ENCODE measurements around the gene LPAR2.
A peak's percentile ranks its signal among the peaks of the same experiment; 100 is the strongest.

The LPAR2 gene

DNA sequence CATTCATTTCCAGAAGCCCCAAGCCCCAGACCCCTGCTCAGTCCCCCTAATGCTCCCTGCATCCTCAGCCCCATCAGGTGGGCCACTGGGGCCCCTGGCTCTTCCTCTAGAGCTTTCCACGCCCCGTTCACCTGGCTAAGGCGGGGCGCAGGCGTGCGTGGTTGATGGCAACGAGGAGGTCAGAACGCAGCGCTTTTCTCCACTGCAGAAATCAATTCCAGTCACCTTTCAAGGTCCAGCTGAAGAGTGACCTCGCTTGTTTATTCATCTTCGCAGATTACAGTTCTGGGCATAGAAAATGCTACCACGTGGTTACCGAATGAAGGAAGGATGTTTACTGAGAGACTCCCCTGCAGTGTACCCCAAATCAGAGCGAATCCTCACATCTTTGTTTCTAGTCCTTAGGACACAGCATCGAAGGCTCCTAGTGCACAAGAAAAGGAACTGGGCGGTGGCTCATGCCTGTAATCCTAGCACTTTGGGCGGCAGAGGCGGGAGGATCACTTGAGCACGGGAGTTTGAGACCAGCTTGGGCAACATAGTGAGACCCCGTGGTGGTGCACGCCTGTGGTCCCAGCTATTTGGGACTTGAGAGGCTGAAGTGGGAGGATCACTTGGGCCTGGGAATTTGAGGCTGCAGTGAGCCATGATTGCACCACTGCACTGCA is 8.7 kb downstream of the LPAR2 start:
- Histone ChIP-seq H3K36me3 (ENCODE audit: control insufficient read depth, insufficient read depth, low read length) (no peaks in the 10 kb centered on the region), H3K27ac (no peak overlapping the region), H2AFZ (peak overlapping the region; percentile 81), H3K79me2 (no peaks in the 10 kb centered on the region), H3K4me2 (ENCODE audit: low read length) (peak overlapping the region; percentile 84), H3K4me1 (peaks cover 3% of the 10 kb centered on the region), H3K27me3 (ENCODE audit: control insufficient read depth, insufficient read depth, low read length) (no peaks in the 10 kb centered on the region), H3K9me3 (ENCODE audit: control insufficient read depth, low read length) (no peaks in the 10 kb centered on the region), H3K9ac (no peak overlapping the region), H3K4me3 (ENCODE audit: low read depth, low read length) (peak overlapping the region; percentile 37)
- TF ChIP-seq, protein P1, sequence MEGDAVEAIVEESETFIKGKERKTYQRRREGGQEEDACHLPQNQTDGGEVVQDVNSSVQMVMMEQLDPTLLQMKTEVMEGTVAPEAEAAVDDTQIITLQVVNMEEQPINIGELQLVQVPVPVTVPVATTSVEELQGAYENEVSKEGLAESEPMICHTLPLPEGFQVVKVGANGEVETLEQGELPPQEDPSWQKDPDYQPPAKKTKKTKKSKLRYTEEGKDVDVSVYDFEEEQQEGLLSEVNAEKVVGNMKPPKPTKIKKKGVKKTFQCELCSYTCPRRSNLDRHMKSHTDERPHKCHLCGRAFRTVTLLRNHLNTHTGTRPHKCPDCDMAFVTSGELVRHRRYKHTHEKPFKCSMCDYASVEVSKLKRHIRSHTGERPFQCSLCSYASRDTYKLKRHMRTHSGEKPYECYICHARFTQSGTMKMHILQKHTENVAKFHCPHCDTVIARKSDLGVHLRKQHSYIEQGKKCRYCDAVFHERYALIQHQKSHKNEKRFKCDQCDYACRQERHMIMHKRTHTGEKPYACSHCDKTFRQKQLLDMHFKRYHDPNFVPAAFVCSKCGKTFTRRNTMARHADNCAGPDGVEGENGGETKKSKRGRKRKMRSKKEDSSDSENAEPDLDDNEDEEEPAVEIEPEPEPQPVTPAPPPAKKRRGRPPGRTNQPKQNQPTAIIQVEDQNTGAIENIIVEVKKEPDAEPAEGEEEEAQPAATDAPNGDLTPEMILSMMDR (IDR thresholded peaks at IDR 0.05) = no peak

DNA sequence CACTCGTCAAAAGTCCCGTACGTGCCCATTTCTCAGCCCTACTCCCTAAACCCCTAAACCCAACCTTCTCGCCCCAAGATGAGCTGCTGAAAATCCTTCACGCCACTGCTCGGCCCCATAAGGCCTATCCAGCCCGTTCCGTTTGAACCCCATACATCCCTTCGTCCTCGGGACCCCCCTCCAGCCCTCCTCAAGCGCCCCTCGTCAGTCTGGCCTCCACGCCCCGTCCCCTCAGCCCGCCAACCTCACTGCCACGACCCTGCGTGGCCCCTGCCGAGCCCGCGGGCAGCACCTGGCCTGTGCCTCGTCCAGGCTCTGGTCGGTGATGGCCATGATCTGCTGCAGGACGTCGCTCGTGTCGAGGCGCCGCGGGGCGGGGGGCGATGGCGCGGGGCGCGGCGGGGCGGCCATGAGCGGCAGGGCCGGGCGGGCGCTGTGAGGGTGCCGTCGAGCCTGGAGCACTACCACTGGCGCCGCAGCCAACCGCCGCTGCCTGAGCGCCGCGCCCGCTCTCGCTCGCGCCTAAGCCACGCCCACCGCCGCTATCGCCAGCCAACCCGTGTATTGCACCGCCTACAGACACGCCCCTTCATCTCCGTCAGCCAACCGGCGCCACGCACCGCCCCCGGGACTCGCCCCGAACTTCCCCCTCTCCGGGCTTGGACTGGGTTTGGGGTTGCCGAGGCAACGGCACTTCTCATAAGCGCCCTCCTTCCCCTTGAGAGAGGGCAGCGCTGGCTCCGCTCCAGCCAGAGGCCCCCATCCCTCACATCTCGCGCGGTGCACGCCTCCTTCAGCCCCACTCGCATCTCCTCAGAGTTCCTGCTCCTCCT is 9.6 kb downstream of the LPAR2 start, which contains the start of gene PBX4:
TSS of gene PBX4 (minus strand) at position 469 of the 833 bp plus-strand sequence. CDS start at position 411, 58 bp downstream.
- peak within 1 kb of the TSS; percentile 81 for H2AFZ ChIP-seq
- no peaks in the 10 kb centered on the region for H3K79me2 ChIP-seq
- TF ChIP-seq, protein P1 (IDR thresholded peaks at IDR 0.05) = no peak
- H3K9me3 ChIP-seq (ENCODE audit: control insufficient read depth, low read length) = no peaks in the 10 kb centered on the region
- H3K27ac ChIP-seq = no peak within 1 kb of the TSS
- H3K4me3 ChIP-seq (ENCODE audit: low read depth, low read length) = peak within 1 kb of the TSS; percentile 45
- peaks cover 3% of the 10 kb centered on the region for H3K4me1 ChIP-seq
- no peaks in the 10 kb centered on the region for H3K27me3 ChIP-seq (ENCODE audit: control insufficient read depth, insufficient read depth, low read length)
- H3K4me2 ChIP-seq (ENCODE audit: low read length) = peak within 1 kb of the TSS; percentile 84
- no peaks in the 10 kb centered on the region for H3K36me3 ChIP-seq (ENCODE audit: control insufficient read depth, insufficient read depth, low read length)
- no peak within 1 kb of the TSS for H3K9ac ChIP-seq

DNA sequence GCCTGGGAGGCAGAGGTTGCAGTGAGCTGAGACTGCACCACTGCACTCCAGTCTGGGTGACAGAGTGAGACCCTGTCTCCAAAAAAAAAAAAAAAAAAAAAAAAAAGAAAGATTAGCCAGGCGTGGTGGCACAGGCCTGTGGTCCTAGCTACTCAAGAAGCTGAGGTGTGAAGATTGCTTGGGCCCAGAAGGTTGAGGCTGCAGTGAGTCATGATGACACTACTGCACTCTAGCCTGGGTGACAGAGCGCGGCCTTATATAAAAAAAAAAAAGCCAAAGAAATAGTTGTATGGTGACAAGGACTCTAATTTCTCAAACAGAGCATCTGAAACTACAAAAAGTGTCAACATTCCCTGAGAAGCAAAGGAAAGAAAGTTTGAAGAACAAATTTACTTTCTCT is 12.9 kb downstream of the LPAR2 start:
- Histone ChIP-seq H2AFZ (no peak overlapping the region), H3K27ac (no peak overlapping the region), H3K36me3 (ENCODE audit: control insufficient read depth, insufficient read depth, low read length) (no peaks in the 10 kb centered on the region), H3K79me2 (no peaks in the 10 kb centered on the region), H3K4me2 (ENCODE audit: low read length) (no peak overlapping the region), H3K27me3 (ENCODE audit: control insufficient read depth, insufficient read depth, low read length) (no peaks in the 10 kb centered on the region), H3K4me1 (peaks cover 3% of the 10 kb centered on the region), H3K9ac (no peak overlapping the region), H3K4me3 (ENCODE audit: low read depth, low read length) (no peak overlapping the region), H3K9me3 (ENCODE audit: control insufficient read depth, low read length) (no peaks in the 10 kb centered on the region)
- TF ChIP-seq, protein P1 (IDR thresholded peaks at IDR 0.05) = no peak

DNA sequence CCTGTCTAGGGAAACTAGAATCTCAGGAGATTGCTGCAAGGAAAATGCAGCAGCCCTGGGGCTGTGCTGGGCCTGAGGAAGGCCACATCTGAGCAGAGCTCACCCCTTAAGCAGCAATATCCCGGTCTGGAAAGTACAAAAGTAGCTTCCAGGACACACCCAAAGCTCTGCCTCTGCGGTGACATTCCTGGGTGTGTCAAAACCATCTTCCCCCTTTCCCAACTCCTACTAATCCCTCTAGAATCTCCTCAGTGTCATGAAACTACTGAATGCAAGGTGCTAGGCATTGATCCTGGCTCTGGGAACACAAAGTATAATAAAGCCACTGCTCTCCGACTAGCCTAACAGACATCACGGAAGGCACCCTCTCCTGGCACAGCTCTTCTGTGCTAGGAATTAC is 14.5 kb downstream of the LPAR2 start:
- no peaks in the 10 kb centered on the region for H3K36me3 ChIP-seq (ENCODE audit: control insufficient read depth, insufficient read depth, low read length)
- no peaks in the 10 kb centered on the region for H3K4me1 ChIP-seq
- H2AFZ ChIP-seq = no peak overlapping the region
- H3K27me3 ChIP-seq (ENCODE audit: control insufficient read depth, insufficient read depth, low read length) = no peaks in the 10 kb centered on the region
- no peak overlapping the region for H3K4me3 ChIP-seq (ENCODE audit: low read depth, low read length)
- H3K79me2 ChIP-seq = no peaks in the 10 kb centered on the region
- H3K4me2 ChIP-seq (ENCODE audit: low read length) = no peak overlapping the region
- TF ChIP-seq, protein P1 (IDR thresholded peaks at IDR 0.05) = no peak
- no peaks in the 10 kb centered on the region for H3K9me3 ChIP-seq (ENCODE audit: control insufficient read depth, low read length)
- no peak overlapping the region for H3K9ac ChIP-seq
- H3K27ac ChIP-seq = no peak overlapping the region
